SU-DHL-6 (cell line): ENCODE results near the gene DOCK6.

ENCODE experiments used
- H2AFZ ChIP-seq: fragments of 200-600 bp; sonication (generic); 2 replicates; pipeline ENCODE4 v1.6.1; 2014; ENCODE audit warnings: low read depth, mild to moderate bottlenecking, moderate library complexity, mixed read lengths, antibody characterized with exemption, low read length; ENCODE audit not compliant: severe bottlenecking
- H3F3A ChIP-seq: fragments of 200-600 bp; shearing (Covaris generic); 2 replicates; pipeline ENCODE4 v1.6.0; 2016; ENCODE audit warnings: antibody characterized with exemption, mild to moderate bottlenecking; ENCODE audit not compliant: insufficient read depth
- H3K27ac ChIP-seq: fragments of 200-600 bp; sonication (generic); 2 replicates; pipeline ENCODE4 v1.5.1; 2016; ENCODE audit warnings: low read depth, mild to moderate bottlenecking, low read length, moderate library complexity, mixed read lengths
- H3K27me3 ChIP-seq: fragments of 200-600 bp; sonication (generic), shearing (Covaris generic); 2 replicates; pipeline ENCODE4 v1.6.0; 2014; ENCODE audit warnings: mild to moderate bottlenecking, low read length
- H3K36me3 ChIP-seq: fragments of 200-600 bp; sonication (generic); 2 replicates; pipeline ENCODE4 v1.6.1; 2014; ENCODE audit warnings: mild to moderate bottlenecking, low read length, mixed read lengths
- H3K4me2 ChIP-seq: fragments of 300-600, 200-600 bp; shearing (Covaris generic), sonication (generic); 2 replicates; pipeline ENCODE4 v1.6.0; 2014; ENCODE audit warnings: low read length, low read depth, mild to moderate bottlenecking; ENCODE audit not compliant: poor library complexity, severe bottlenecking
- H3K4me3 ChIP-seq: fragments of 200-600 bp; sonication (generic); 2 replicates; pipeline ENCODE4 v1.5.1; 2014; ENCODE audit warnings: antibody characterized with exemption, low read length, mild to moderate bottlenecking, mixed read lengths; ENCODE audit not compliant: insufficient read depth, poor library complexity, severe bottlenecking
- H3K79me2 ChIP-seq: fragments of 200-600 bp; sonication (generic); 2 replicates; pipeline ENCODE4 v1.6.1; 2014; ENCODE audit warnings: mild to moderate bottlenecking, low read length, moderate library complexity; ENCODE audit not compliant: insufficient read depth
- H3K9ac ChIP-seq: fragments of 200-600 bp; sonication (generic); 2 replicates; pipeline ENCODE4 v1.7.0; 2014; ENCODE audit warnings: mild to moderate bottlenecking, low read length
- H3K9me2 ChIP-seq: fragments of 200-600 bp; sonication (generic); replicated peaks from 2 replicates; pipeline ENCODE4 v1.6.1; 2014; ENCODE audit warnings: low read length; ENCODE audit not compliant: insufficient read depth
- H3K9me3 ChIP-seq: fragments of 200-600 bp; sonication (generic); 2 replicates; pipeline ENCODE4 v1.6.1; 2014; ENCODE audit warnings: low read length, mixed read lengths; ENCODE audit not compliant: insufficient read depth
- H4K20me1 ChIP-seq: fragments of 200-600 bp; sonication (generic); 2 replicates; pipeline ENCODE4 v1.6.1; 2014; ENCODE audit warnings: low read depth, mild to moderate bottlenecking, antibody characterized with exemption, low read length, moderate library complexity, mixed read lengths
- EZH2phosphoT487 ChIP-seq: fragments of 200-600 bp; sonication (generic), shearing (Covaris generic); conservative IDR thresholded peaks from 2 replicates; pipeline ENCODE4 v1.6.1; 2018; ENCODE audit warnings: mild to moderate bottlenecking, antibody characterized with exemption, low read length, moderate library complexity, mixed read lengths
- TF ChIP-seq, protein P1 (sequence below): fragments of 200-600 bp; sonication (generic); IDR thresholded peaks from one replicate; pipeline ENCODE4 v1.5.1; 2017; ENCODE audit warnings: antibody characterized with exemption, mild to moderate bottlenecking, low read length, moderate library complexity; ENCODE audit not compliant: insufficient read depth, poor library complexity, severe bottlenecking

DOCK6 gene

DNA sequence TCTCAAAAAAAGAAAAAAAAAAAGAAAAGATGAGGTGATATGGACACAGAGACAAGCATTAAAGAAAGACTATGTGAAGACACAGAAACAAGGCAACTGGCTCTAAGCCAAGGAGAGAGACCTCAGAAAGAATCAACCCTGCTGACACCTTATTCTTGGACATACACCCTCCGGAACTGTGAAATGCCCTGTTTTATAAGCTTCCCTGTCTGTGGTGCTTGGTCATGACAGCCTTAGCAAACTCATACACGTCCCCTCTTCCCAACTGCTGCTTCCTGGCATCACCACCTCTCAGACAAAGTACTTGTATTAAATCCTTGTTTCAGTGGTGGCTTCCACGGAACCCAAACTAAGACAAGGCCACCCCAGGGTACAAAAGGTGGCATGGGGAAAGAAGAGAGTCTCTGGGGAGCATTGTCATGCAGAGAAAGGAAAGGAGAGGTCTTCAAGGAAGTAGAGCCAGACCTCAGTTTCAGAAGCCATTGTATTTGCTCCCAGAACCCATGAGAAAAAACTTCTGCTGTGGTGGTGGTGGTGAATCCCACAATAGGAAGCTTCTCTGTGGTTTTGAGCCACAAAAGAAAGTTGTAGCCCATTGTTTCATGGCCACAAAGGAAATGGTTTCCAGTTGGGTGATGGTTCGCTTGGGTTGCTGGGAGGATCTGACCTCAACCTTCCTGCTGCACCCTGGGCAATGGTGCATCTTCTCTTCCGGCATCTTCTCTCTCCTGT is 17.3 kb upstream of the DOCK6 start:
- no peaks in the 10 kb centered on the region for H3F3A ChIP-seq
- no peak overlapping the region for H3K4me3 ChIP-seq
- no peak overlapping the region for H2AFZ ChIP-seq
- no peak for TF ChIP-seq EZH2phosphoT487
- TF ChIP-seq, protein P1, sequence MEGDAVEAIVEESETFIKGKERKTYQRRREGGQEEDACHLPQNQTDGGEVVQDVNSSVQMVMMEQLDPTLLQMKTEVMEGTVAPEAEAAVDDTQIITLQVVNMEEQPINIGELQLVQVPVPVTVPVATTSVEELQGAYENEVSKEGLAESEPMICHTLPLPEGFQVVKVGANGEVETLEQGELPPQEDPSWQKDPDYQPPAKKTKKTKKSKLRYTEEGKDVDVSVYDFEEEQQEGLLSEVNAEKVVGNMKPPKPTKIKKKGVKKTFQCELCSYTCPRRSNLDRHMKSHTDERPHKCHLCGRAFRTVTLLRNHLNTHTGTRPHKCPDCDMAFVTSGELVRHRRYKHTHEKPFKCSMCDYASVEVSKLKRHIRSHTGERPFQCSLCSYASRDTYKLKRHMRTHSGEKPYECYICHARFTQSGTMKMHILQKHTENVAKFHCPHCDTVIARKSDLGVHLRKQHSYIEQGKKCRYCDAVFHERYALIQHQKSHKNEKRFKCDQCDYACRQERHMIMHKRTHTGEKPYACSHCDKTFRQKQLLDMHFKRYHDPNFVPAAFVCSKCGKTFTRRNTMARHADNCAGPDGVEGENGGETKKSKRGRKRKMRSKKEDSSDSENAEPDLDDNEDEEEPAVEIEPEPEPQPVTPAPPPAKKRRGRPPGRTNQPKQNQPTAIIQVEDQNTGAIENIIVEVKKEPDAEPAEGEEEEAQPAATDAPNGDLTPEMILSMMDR: no peak
- H3K27me3 ChIP-seq: no peaks in the 10 kb centered on the region
- no peaks in the 10 kb centered on the region for H3K9me2 ChIP-seq
- no peak overlapping the region for H3K4me2 ChIP-seq
- H3K9ac ChIP-seq: no peak overlapping the region
- H4K20me1 ChIP-seq: no peaks in the 10 kb centered on the region
- no peaks in the 10 kb centered on the region for H3K36me3 ChIP-seq
- H3K27ac ChIP-seq: no peak overlapping the region
- H3K9me3 ChIP-seq: no peaks in the 10 kb centered on the region
- no peaks in the 10 kb centered on the region for H3K79me2 ChIP-seq

DNA sequence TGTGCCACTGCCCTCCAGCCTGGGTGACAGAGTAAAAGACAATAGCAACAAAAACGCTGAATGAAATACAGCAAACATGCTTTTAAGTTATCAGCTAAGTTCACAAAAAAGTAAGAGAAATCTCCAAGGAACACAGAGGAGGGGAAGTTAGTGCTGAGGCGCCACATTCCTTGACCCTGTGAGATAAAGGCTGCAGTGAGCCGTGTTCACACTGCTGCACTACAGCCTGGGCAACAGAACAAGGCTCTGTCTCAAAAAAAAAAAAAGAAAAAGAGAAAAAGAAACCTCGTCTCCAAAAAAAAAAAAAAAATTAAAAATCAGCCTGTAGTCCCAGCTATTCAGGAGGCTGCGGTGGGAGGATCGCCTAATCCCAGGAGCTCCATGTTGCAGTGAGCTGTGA is 16.3 kb upstream of the DOCK6 start:
- H3K9ac ChIP-seq: no peak overlapping the region
- no peak for TF ChIP-seq EZH2phosphoT487
- TF ChIP-seq, protein P1: no peak
- H3K4me3 ChIP-seq: no peak overlapping the region
- H3K9me2 ChIP-seq: no peaks in the 10 kb centered on the region
- no peaks in the 10 kb centered on the region for H3F3A ChIP-seq
- no peaks in the 10 kb centered on the region for H3K9me3 ChIP-seq
- no peak overlapping the region for H3K4me2 ChIP-seq
- H3K27me3 ChIP-seq: no peaks in the 10 kb centered on the region
- no peak overlapping the region for H2AFZ ChIP-seq
- no peaks in the 10 kb centered on the region for H3K36me3 ChIP-seq
- no peaks in the 10 kb centered on the region for H3K79me2 ChIP-seq
- H3K27ac ChIP-seq: no peak overlapping the region
- no peaks in the 10 kb centered on the region for H4K20me1 ChIP-seq

DNA sequence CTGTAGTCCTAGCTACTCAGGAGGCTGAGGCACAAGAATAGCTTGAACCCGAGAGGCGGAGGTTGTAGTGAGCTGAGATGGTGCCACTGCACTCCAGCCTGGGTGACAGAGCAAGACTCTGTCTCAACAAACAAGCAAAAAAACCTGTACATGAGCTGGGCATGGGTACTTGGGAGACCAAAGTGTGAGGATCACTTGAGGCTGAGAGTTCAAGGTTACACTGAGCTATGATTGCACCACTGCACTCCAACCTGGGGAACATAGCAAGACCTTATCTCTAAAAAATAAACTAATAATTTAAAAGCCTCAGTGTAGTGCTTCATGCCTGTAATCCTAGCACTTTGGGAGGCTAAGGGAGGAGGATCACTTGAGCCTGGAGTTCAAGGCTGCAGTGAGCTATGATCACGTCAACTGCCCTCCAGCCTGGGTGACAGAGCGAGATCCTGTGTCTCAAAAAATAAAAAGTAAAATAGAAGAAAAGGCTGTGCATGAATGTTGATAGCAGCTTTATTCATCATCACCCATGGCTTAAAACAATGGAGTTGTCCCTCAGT is 12.3 kb upstream of the DOCK6 start:
- H3K27ac ChIP-seq: no peak overlapping the region
- no peak overlapping the region for H3K9ac ChIP-seq
- no peaks in the 10 kb centered on the region for H3K79me2 ChIP-seq
- no peak overlapping the region for H3K4me3 ChIP-seq
- TF ChIP-seq EZH2phosphoT487: no peak
- TF ChIP-seq, protein P1: no peak
- no peaks in the 10 kb centered on the region for H3K9me3 ChIP-seq
- H3K4me2 ChIP-seq: no peak overlapping the region
- no peaks in the 10 kb centered on the region for H3K9me2 ChIP-seq
- no peaks in the 10 kb centered on the region for H3K36me3 ChIP-seq
- H4K20me1 ChIP-seq: no peaks in the 10 kb centered on the region
- H3K27me3 ChIP-seq: no peaks in the 10 kb centered on the region
- no peaks in the 10 kb centered on the region for H3F3A ChIP-seq
- H2AFZ ChIP-seq: no peak overlapping the region
